OCI-LY1 (cell line): Measurements from ENCODE around the gene EBF4.
"Not testable (repeated sequence)": the region's sequence is repeated elsewhere in the genome, so short reads cannot be mapped to it uniquely, and the experiment has no call there.

Experiments
- H2AFZ ChIP-seq: fragments of 200-600 bp; sonication (generic), shearing (Covaris generic); 2 replicates; pipeline ENCODE4 v1.6.0; 2014; ENCODE audit warnings: antibody characterized with exemption, mild to moderate bottlenecking, low read length
- H3F3A ChIP-seq: fragments of 200-600 bp; sonication (generic), shearing (Covaris generic); 2 replicates; pipeline ENCODE4 v1.6.0; 2014; ENCODE audit warnings: mild to moderate bottlenecking, antibody characterized with exemption, low read length, moderate library complexity; ENCODE audit not compliant: insufficient read depth
- H3K27ac ChIP-seq: fragments of 200-600 bp; sonication (generic); 2 replicates; pipeline ENCODE4 v1.5.1; 2014; ENCODE audit warnings: low read length, mixed run types, mild to moderate bottlenecking, low read depth; ENCODE audit not compliant: poor library complexity, severe bottlenecking
- H3K27me3 ChIP-seq: fragments of 200-600 bp; sonication (generic); 2 replicates; pipeline ENCODE4 v1.6.0; 2014; ENCODE audit warnings: antibody characterized with exemption, mild to moderate bottlenecking, low read length, moderate library complexity; ENCODE audit not compliant: insufficient read depth
- H3K36me3 ChIP-seq: fragments of 200-600 bp; sonication (generic); 2 replicates; pipeline ENCODE4 v1.6.1; 2014; ENCODE audit warnings: mild to moderate bottlenecking, antibody characterized with exemption, low read length, moderate library complexity, mixed read lengths; ENCODE audit not compliant: insufficient read depth
- H3K4me1 ChIP-seq: fragments of 200-600 bp; sonication (generic); 2 replicates; pipeline ENCODE4 v1.5.1; 2014; ENCODE audit warnings: mild to moderate bottlenecking, low read length, moderate library complexity; ENCODE audit not compliant: insufficient read depth, severe bottlenecking
- H3K4me2 ChIP-seq: fragments of 200-600 bp; sonication (generic), shearing (Covaris generic); 2 replicates; pipeline ENCODE4 v1.6.1; 2014; ENCODE audit warnings: low read length
- H3K4me3 ChIP-seq: fragments of 200-600 bp; sonication (generic); 2 replicates; pipeline ENCODE4 v1.5.1; 2014; ENCODE audit warnings: low read length, low read depth, mild to moderate bottlenecking, mixed read lengths; ENCODE audit not compliant: poor library complexity, severe bottlenecking
- H3K79me2 ChIP-seq: fragments of 200-600 bp; shearing (Covaris generic); 2 replicates; pipeline ENCODE4 v1.6.1; 2016; ENCODE audit warnings: mixed run types, low read length, mixed read lengths; ENCODE audit not compliant: insufficient read depth
- H3K9ac ChIP-seq: fragments of 200-600 bp; sonication (generic), shearing (Covaris generic); 2 replicates; pipeline ENCODE4 v1.6.1; 2014; ENCODE audit warnings: mild to moderate bottlenecking, low read length, mixed read lengths
- H3K9me2 ChIP-seq: fragments of 200-600 bp; sonication (generic), shearing (Covaris generic); 2 replicates; pipeline ENCODE4 v1.6.1; 2014; ENCODE audit warnings: low read depth, mild to moderate bottlenecking, low read length, mixed read lengths
- H3K9me3 ChIP-seq: fragments of 200-600 bp; shearing (Covaris generic); 2 replicates; pipeline ENCODE4 v1.6.1; 2014; ENCODE audit warnings: low read length, mixed read lengths
- H4K20me1 ChIP-seq: fragments of 200-600 bp; sonication (generic), shearing (Covaris generic); 2 replicates; pipeline ENCODE4 v1.6.0; 2016; ENCODE audit warnings: mild to moderate bottlenecking, low read length; ENCODE audit not compliant: insufficient read depth
- CTCF ChIP-seq: fragments of 200-600 bp; sonication (generic), shearing (Covaris generic); IDR thresholded peaks from 2 replicates; pipeline ENCODE4 v1.5.1; 2017; ENCODE audit warnings: mild to moderate bottlenecking, antibody characterized with exemption, low read length, moderate library complexity, mixed read lengths
- EZH2 ChIP-seq: fragments of 200-600 bp; sonication (generic), shearing (Covaris generic); IDR thresholded peaks from 2 replicates; pipeline ENCODE4 v1.8.0; 2017; ENCODE audit warnings: borderline replicate concordance, mixed run types, mild to moderate bottlenecking, antibody characterized with exemption, low read length, moderate library complexity, mixed read lengths

Gene EBF4

GRCh38 chr20:2806351-2806701 is 113.7 kb downstream of the EBF4 start:
- H3K4me1 ChIP-seq, result no peaks in the 10 kb centered on the region
- H3K27ac ChIP-seq, result no peak overlapping the region
- H2AFZ ChIP-seq, result no peak overlapping the region
- no peaks in the 10 kb centered on the region for H3K79me2 ChIP-seq
- H3F3A ChIP-seq, result no peaks in the 10 kb centered on the region
- no peaks in the 10 kb centered on the region for H3K9me2 ChIP-seq
- no peak for TF ChIP-seq EZH2
- TF ChIP-seq CTCF, result no peak
- no peaks in the 10 kb centered on the region for H3K36me3 ChIP-seq
- no peak overlapping the region for H3K4me3 ChIP-seq
- no peaks in the 10 kb centered on the region for H3K27me3 ChIP-seq
- no peak overlapping the region for H3K4me2 ChIP-seq
- no peaks in the 10 kb centered on the region for H3K9me3 ChIP-seq
- H3K9ac ChIP-seq, result no peak overlapping the region
- no peaks in the 10 kb centered on the region for H4K20me1 ChIP-seq

GRCh38 chr20:2807019-2807418 is 114.4 kb downstream of the EBF4 start:
- H3F3A ChIP-seq, result no peaks in the 10 kb centered on the region
- H3K4me3 ChIP-seq, result no peak overlapping the region
- TF ChIP-seq CTCF (no peak), EZH2 (no peak)
- no peaks in the 10 kb centered on the region for H3K27me3 ChIP-seq
- no peak overlapping the region for H3K4me2 ChIP-seq
- H4K20me1 ChIP-seq, result no peaks in the 10 kb centered on the region
- H3K4me1 ChIP-seq, result no peaks in the 10 kb centered on the region
- H3K9me2 ChIP-seq, result no peaks in the 10 kb centered on the region
- no peaks in the 10 kb centered on the region for H3K9me3 ChIP-seq
- H3K36me3 ChIP-seq, result no peaks in the 10 kb centered on the region
- no peaks in the 10 kb centered on the region for H3K79me2 ChIP-seq
- H3K27ac ChIP-seq, result no peak overlapping the region
- no peak overlapping the region for H3K9ac ChIP-seq
- H2AFZ ChIP-seq, result no peak overlapping the region

DNA sequence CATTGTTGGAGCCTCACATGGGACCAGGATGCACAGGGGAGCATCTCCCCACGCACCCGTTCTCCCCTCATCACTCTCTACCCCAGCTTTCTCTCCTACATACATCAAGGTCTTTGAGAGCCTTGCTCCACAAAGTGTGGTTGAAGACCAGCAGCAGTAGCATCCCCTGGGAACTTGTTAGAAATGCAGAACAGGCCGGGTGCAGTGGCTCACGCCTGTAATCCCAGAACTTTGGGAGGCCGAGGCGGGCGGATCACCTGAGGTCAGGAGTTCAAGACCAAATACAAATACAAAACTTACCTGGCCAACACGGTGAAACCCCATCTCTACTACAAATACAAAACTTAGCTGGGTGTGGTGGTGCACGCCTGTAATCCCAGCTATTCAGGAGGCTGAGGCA is 115.3 kb downstream of the EBF4 start:
- not testable (repeated sequence) for H3K79me2 ChIP-seq, H3K4me2 ChIP-seq, H3K4me1 ChIP-seq

DNA sequence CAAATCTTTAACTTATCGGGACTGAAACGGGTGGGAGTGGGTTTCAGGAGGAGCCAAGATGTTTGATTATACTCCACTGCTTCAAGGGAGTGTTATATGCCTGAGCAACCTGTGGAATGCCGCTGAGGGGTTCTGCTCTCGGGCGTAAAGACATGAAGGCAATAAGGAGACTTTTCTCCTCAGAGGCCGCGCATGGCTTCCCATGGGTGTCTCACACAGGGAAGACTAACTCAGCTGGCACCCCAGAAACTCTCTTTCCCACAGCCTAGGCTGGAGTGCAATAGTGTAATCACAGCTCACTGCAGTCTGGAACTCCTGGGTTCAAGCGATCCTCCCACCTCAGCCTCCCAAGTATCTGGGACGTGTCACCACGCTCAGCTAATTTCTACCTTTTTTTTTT is 117.1 kb downstream of the EBF4 start:
- Histone ChIP-seq H3K27ac (no peak overlapping the region), H4K20me1 (no peaks in the 10 kb centered on the region), H3K4me3 (no peak overlapping the region), H3K79me2 (no peaks in the 10 kb centered on the region), H3K4me2 (no peak overlapping the region), H3K9ac (no peak overlapping the region), H3K9me3 (no peaks in the 10 kb centered on the region), H2AFZ (no peak overlapping the region), H3K9me2 (no peaks in the 10 kb centered on the region), H3K27me3 (no peaks in the 10 kb centered on the region), H3F3A (no peaks in the 10 kb centered on the region), H3K4me1 (no peaks in the 10 kb centered on the region), H3K36me3 (no peaks in the 10 kb centered on the region)
- TF ChIP-seq CTCF (no peak), EZH2 (no peak)

More for the DNA sequence above, 115.3 kb downstream of the EBF4 start:
- H3K9ac ChIP-seq, H3K27me3 ChIP-seq, H2AFZ ChIP-seq, H3K4me3 ChIP-seq, H3F3A ChIP-seq, H3K9me2 ChIP-seq, H3K36me3 ChIP-seq, H3K9me3 ChIP-seq, H3K27ac ChIP-seq, H4K20me1 ChIP-seq: not testable (repeated sequence)
